Esophagus muscularis mucosa (tissue), 2 donors: ENCODE results near the gene HMBS.

ENCODE experiments used
- EP300 ChIP-seq: sonication (generic); formaldehyde crosslinking; IDR thresholded peaks from one replicate; pipeline ENCODE4 v1.6.1; 2017; ENCODE audit warnings: antibody characterized with exemption
- POLR2A ChIP-seq: fragments of 450-650 bp; IDR thresholded peaks from one replicate; pipeline ENCODE4 v1.6.1; 2017; ENCODE audit warnings: antibody characterized with exemption, moderate library complexity, mild to moderate bottlenecking, low read depth

DNA sequence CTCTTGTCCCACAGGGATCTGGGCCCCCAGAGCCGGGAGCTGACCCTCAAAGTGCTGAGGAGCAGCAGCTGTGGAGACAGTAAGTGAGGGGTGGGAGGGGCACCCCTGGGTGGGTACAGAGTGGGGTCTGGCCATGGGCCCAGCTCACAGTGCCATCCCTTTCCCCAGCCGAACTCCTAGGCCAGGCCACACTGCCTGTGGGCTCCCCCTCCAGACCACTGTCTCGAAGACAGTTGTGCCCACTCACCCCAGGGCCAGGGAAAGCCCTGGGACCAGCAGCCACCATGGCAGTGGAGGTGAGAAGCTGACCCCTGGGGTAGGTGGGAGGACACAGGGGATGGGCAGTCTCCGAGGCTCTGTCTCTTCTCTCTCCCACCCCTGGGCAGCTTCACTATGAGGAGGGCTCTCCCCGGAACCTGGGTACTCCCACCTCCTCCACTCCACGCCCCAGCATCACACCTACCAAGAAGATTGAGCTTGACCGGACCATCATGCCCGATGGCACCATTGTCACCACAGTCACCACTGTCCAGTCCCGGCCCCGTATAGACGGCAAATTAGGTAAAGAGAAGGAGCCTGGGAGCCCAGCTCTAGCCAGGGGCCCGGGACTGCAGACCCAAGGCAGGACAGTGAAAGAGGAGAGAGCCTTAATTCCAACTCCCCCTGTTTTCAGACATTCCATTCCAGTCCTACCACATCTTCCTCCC is 27.8 kb downstream of the HMBS start:
- TF ChIP-seq EP300 = no peak
- TF ChIP-seq POLR2A = no peak
